GM12864 (cell line): ENCODE data around the gene HOXB5.

Source experiments
- DNase-seq: peaks from one replicate; pipeline ENCODE4 v3.0.0-alpha.2; 2011; ENCODE audit warnings: low read depth
- H3K4me3 ChIP-seq: 2 replicates; pipeline ENCODE4 v1.5.1; 2011; ENCODE audit warnings: mild to moderate bottlenecking, low read depth, low read length, control low read depth
- TF ChIP-seq, protein P1 (sequence below): IDR thresholded peaks from 2 replicates; pipeline ENCODE4 v1.5.1; 2011; ENCODE audit warnings: low read depth, mild to moderate bottlenecking, moderate library complexity, low read length, control low read depth, inconsistent platforms; ENCODE audit errors: missing control alignments

Gene HOXB5

DNA sequence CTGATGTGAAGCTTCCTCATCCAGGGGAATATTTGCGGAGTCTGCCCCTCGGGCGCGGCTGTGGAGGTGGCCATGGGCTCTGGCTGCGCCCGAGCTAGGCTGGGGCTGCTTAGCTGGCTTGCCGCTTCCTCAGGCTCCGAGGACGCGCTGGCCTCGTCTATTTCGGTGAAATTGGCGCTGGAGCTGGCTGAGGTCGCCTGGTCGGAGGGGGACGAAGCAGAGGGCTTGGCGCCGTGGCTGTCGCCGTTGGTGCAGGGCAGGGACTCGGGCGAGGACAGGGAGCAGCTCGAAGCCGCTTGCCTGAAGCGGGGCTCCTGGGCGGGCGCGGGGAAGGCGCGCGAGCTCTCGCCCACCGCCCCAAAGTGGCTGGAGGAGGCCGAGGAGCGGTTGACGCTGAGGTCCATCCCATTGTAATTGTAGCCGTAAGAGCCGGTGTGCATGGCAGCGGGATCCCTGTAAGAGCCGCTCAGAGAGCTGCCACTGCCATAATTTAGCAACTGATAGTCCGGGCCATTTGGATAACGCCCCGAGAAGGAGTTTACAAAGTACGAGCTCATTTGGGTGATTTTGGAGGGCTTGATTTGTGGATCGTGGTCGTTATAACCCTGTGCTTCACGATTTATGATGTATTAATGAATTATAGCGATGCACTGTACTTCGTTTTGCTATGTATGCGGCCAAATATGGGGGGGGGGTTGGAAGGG is at the start of gene HOXB5:
Gene HOXB5, minus strand, starts transcription at position 654 of the 704 bp plus-strand sequence. Its CDS starts 97 bp downstream, at position 557.
- H3K4me3 ChIP-seq, result peak within 1 kb of the TSS; percentile 49
- TF ChIP-seq, protein P1, sequence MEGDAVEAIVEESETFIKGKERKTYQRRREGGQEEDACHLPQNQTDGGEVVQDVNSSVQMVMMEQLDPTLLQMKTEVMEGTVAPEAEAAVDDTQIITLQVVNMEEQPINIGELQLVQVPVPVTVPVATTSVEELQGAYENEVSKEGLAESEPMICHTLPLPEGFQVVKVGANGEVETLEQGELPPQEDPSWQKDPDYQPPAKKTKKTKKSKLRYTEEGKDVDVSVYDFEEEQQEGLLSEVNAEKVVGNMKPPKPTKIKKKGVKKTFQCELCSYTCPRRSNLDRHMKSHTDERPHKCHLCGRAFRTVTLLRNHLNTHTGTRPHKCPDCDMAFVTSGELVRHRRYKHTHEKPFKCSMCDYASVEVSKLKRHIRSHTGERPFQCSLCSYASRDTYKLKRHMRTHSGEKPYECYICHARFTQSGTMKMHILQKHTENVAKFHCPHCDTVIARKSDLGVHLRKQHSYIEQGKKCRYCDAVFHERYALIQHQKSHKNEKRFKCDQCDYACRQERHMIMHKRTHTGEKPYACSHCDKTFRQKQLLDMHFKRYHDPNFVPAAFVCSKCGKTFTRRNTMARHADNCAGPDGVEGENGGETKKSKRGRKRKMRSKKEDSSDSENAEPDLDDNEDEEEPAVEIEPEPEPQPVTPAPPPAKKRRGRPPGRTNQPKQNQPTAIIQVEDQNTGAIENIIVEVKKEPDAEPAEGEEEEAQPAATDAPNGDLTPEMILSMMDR, result no peak
- DNase-seq, result no peak

DNA sequence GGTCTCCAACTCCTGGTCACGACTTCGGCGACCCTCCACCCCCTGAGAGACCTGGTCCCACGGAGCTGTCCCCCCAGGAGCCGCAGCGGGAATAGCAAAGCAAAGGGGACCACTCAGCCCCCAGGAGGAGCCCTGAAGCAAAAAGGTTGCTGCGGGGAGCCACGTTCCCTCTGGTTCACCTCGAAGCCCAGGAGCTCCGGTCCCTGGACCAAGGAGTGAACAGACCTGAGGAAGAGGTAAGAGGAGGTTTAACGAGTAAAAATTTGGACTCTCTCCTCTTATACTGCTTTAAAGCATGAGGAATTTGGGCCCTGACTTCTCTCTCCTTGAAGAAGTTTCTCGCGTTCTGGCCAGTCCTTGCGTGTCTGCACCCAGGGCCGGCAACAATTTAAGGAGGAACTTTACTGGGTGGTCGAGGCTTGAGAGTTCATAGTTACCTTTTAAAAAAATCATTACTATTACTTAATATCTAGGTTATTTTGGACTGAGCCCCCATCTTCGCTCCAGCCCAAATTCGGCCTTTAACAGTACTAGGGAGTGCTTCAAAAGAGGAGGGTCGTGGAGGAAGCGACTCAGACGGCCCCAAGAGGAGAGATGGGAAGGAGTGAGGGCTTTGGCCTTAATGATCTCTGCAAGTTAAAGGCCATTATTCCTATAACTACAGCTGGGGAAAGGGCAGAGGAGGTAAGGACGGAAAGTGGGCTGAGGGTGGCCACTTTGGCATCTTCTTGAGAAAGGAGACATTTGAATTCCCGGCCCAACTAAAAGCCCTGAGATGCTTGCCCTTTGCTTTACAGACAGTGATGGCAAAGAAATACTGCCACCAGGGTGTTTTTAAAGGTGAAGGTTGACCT is 49.5 kb upstream of the HOXB5 start:
- H3K4me3 ChIP-seq, result no peak overlapping the region
- TF ChIP-seq, protein P1, result no peak
- no peak for DNase-seq

DNA sequence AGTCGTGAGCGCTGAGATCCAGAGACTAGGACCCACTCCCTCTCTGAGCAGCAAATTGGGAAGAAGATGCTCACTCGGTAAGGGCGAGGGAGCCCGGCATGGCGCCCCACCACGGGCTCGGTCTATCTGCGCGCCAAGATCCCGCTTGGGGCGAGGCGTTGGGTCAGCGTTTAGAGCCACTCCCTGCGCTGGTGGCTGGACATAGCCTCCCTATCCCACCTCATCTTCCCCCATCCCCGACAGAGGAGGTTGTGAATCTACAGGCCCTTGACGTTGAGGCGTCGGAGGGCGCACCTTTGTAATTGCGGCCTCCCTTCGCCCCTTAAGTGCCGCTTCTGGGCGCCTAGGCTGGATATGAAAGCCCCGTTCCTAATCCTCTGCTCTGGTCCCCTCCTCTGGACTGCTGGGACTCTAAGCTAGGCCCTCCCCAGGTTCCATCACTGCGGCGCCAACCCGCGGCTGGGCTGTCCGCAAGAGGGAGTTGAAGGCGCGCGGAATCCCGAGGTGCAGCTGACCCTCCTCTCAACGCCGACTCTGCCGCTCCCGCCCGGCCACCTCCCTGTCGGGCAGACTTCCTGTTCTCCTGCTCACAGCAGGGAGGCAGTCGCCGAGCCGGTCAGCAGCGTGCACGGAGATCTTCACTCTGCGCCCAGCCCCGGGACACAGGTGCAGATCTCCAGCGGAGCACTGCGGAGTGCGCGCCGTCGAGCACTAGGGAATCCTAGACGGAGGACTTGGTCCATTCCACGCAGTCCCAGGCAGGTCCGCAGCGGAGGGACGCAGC is 48.7 kb upstream of the HOXB5 start:
- DNase-seq, result no peak
- H3K4me3 ChIP-seq, result no peak overlapping the region
- TF ChIP-seq, protein P1, result no peak

DNA sequence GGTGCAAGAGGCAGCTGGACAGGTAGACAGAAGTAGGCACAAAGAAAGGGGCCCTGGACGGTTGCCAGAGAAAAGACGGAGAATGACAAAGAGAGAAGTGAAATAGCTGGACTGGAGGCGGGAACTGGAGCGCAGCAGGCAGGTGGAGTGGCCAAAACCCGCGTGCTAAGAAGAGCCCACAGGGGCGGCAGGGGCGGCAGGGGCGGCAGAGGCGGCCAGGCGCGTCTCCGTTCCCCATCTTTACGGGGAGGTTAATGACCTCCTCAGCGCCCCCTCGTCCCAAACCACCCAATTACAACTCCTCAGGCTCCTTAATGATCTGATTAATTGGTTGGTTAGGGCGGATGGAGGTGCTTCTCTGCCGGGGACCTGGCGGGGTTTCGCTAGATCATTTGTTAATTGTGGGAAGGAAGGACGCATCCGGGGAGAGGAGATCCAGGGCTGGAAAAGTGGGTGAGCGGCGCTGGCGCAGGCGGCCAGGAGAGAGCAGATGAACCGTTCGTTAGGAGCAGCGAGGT is 48.0 kb upstream of the HOXB5 start:
- no peak overlapping the region for H3K4me3 ChIP-seq
- TF ChIP-seq, protein P1, result no peak
- no peak for DNase-seq

DNA sequence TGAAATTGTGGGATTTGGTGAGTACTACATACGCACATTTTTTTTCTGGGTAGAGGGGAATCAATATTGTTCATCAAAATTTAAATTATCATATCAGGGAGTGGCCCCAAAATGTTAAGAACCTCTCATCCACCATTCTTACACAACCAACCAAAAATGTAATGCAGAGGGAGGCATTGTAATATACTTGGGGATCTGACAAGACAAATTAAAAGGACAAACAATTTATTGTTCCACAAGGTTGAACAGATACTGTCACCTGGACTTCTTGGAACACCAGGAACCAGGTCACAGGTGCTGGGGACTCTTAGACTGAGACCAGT is 47.2 kb upstream of the HOXB5 start:
- TF ChIP-seq, protein P1, result no peak
- no peak for DNase-seq

DNA sequence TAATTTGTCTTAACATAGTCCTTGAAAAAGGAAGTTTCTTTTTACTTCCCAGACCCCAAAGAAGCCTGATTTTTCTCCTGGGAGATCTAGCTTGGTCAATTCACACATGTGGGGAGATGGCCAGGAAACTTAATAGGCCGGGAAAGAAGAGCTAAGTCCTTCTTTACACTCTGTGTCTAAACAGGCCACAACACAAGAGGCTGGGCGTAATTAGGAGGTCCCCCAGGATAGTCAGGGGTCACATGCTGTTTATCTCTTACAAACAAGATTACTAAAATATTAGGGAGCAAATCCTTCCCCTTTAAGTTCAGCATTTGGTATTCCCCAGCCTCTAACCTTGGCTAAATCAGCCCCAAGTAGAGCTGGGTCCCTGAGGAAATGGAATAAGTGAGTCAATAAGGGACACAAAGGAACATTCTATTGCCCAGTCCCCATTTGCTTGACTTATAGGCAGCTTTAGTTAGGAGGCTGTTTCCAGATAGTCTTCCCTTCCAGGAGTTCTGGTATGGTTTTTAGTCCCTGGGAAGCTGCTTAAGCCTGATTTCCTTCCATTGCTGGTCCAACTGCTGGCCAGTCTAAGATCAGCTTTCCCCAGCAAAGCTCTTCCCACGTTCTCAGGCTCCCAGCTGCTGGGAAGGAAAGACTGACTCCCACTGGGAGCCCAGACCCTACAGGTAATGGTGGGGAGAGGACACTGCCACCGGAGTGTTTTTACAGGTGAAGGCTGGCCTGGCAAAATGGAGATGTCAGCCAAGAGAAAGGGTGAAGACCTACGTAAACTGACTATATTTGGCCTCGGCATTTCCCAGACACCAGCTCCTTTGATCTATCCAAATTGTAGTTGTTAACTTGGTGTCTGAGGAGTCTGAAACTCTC is 46.6 kb upstream of the HOXB5 start:
- TF ChIP-seq, protein P1, result no peak

More for the DNA sequence above, 47.2 kb upstream of the HOXB5 start:
- H3K4me3 ChIP-seq, result no peak overlapping the region

More for the DNA sequence above, 46.6 kb upstream of the HOXB5 start:
- no peak overlapping the region for H3K4me3 ChIP-seq
- no peak for DNase-seq
